PC-9 (cell line): ENCODE measurements around the gene FDXACB1. TPM values are rescaled to one million over a fixed set of nuclear protein-coding genes. Genes with fewer than 3 reads are reported as not detected.

Source experiments
- BruUV-seq: library from RNA; stranded (reverse); fragments of 400-500 nt; replicated peaks from 2 replicates; lab custom pipeline; 2021; lab: Mats Ljungman, UMichigan
- CTCF ChIA-PET: fragments of 300-600 bp; sonication (Branson Sonifier 250); formaldehyde crosslinking; loops from one replicate; lab custom pipeline; 2022; ENCODE audit warnings: antibody characterized with exemption; lab: Charles Lee
- POLR2A ChIA-PET: fragments of 300-600 bp; sonication (Branson Sonifier 250); formaldehyde crosslinking; loops from one replicate; lab custom pipeline; 2022; ENCODE audit warnings: antibody characterized with exemption; ENCODE audit not compliant: unreplicated experiment; lab: Charles Lee
- DNase-seq, 2 experiments: peaks; one replicate each; pipeline versions ENCODE4 v3.0.0 to v3.0.0-alpha.2; 2015 to 2022; ENCODE audit warnings: mixed read lengths in 1 of 2
- H2AFZ ChIP-seq: fragments of 200-600 bp; sonication (generic); 2 replicates; pipeline ENCODE4 v1.8.1; 2017; ENCODE audit warnings: antibody characterized with exemption
- H3F3A ChIP-seq: fragments of 200-600 bp; sonication (generic); 2 replicates; pipeline ENCODE4 v1.8.1; 2017; ENCODE audit warnings: antibody characterized with exemption, mild to moderate bottlenecking, low read depth; ENCODE audit not compliant: insufficient read depth
- H3K27ac ChIP-seq: fragments of 200-600 bp; sonication (generic); 2 replicates; pipeline ENCODE4 v1.6.1; 2016; ENCODE audit warnings: mixed run types
- H3K27me3 ChIP-seq: fragments of 200-600 bp; sonication (generic); 2 replicates; pipeline ENCODE4 v1.6.1; 2016; ENCODE audit warnings: low read depth, mixed run types; ENCODE audit not compliant: insufficient read depth
- H3K36me3 ChIP-seq: fragments of 200-600 bp; sonication (generic); 2 replicates; pipeline ENCODE4 v1.6.1; 2016; ENCODE audit warnings: low read depth, mixed run types
- H3K4me1 ChIP-seq: fragments of 200-600 bp; sonication (generic); replicated peaks from 2 replicates; pipeline ENCODE4 v1.6.1; 2016; ENCODE audit warnings: mixed run types; ENCODE audit not compliant: insufficient read depth
- H3K4me2 ChIP-seq: fragments of 200-600 bp; sonication (generic); 2 replicates; pipeline ENCODE4 v1.6.1; 2017; ENCODE audit warnings: mixed run types
- H3K4me3 ChIP-seq: fragments of 200-600 bp; sonication (generic); 2 replicates; pipeline ENCODE4 v1.6.1; 2016; ENCODE audit warnings: mixed run types
- H3K79me2 ChIP-seq: fragments of 200-600 bp; sonication (generic); 2 replicates; pipeline ENCODE4 v1.6.1; 2017; ENCODE audit warnings: low read depth, mixed run types
- H3K9me2 ChIP-seq: fragments of 200-600 bp; sonication (generic); 2 replicates; pipeline ENCODE4 v1.8.1; 2017; ENCODE audit warnings: mild to moderate bottlenecking; ENCODE audit not compliant: insufficient read depth
- H3K9me3 ChIP-seq: fragments of 200-600 bp; sonication (generic); 2 replicates; pipeline ENCODE4 v1.8.1; 2016; ENCODE audit warnings: low read depth; ENCODE audit not compliant: insufficient read depth
- H4K20me1 ChIP-seq: fragments of 200-600 bp; sonication (generic); 2 replicates; pipeline ENCODE4 v1.8.1; 2017; ENCODE audit not compliant: insufficient read depth
- EZH2 ChIP-seq: fragments of 200-600 bp; sonication (generic); IDR thresholded peaks from 2 replicates; pipeline ENCODE4 v1.8.0; 2017; ENCODE audit warnings: antibody characterized with exemption, low read depth
- intact Hi-C: fragments of 100-400 bp; cut with micrococcal nuclease; formaldehyde crosslinking; loops from one replicate; pipeline ENCODE4 v1.10.0; 2022; ENCODE audit not compliant: unreplicated experiment
- total RNA-seq: library from RNA; stranded (reverse); gene quantifications from 2 replicates; pipeline ENCODE4 v1.2.3, GENCODE V29; 2021
- TF ChIP-seq, protein P1 (sequence below): fragments of 200-600 bp; sonication (generic); conservative IDR thresholded peaks from 2 replicates; pipeline ENCODE4 v1.6.1; 2017; ENCODE audit warnings: mixed run types, antibody characterized with exemption, mild to moderate bottlenecking, moderate library complexity

FDXACB1 gene
- total RNA-seq, 1 experiment from 2014 or later: 2.2 TPM

DNA sequence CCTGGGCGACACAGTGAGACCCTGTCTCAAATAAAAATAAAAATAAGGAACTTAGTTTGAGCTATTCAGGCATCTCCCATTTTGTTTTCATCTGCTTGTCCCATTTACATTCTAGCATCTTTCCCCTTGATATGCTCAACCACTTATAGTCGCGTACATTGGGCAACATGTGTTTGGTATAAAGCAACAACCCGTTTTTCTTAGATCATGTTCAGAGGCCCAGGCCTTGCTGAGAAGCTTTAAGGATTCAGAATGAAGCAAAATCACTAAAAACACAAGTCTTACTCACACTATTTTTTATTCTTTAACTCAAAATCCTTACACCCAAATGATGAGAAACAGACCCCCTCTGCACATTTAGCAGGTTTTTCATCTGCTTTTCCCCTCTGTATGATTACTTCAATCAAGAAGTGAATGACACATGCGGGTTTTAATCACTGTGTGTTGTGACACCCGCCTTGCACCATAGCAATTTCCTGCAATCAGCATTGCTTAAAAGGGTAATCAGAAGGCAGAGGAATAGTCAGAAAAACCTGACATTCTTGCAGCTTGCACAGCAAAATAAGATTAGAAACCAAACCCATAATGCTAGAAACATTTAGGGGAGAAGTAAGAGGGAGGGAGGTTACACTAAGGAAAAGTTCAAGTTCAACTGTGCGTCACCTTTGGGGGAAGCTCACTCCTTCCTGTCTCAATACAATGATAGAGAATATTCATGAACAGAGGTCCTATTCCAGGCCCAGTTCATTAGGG lies 33.5 kb downstream of the FDXACB1 start:
- Histone ChIP-seq H3K79me2 (0 out of 2 replicates have a peak, but pooled peaks cover 9% of the 10 kb centered on the region), H3K4me2 (peak overlapping the region; percentile 68), H3K36me3 (peaks cover 16% of the 10 kb centered on the region), H3K27me3 (no peaks in the 10 kb centered on the region), H3K4me3 (peak overlapping the region; percentile 16; the same call in 1 of the 2 replicates), H3K9me3 (no peaks in the 10 kb centered on the region), H2AFZ (no peak overlapping the region), H4K20me1 (no peaks in the 10 kb centered on the region), H3K4me1 (peaks cover 93% of the 10 kb centered on the region), H3F3A (peaks cover 86% of the 10 kb centered on the region), H3K27ac (peak overlapping the region; percentile 98), H3K9me2 (no peaks in the 10 kb centered on the region)
- TF ChIP-seq EZH2: no peak
- TF ChIP-seq, protein P1, sequence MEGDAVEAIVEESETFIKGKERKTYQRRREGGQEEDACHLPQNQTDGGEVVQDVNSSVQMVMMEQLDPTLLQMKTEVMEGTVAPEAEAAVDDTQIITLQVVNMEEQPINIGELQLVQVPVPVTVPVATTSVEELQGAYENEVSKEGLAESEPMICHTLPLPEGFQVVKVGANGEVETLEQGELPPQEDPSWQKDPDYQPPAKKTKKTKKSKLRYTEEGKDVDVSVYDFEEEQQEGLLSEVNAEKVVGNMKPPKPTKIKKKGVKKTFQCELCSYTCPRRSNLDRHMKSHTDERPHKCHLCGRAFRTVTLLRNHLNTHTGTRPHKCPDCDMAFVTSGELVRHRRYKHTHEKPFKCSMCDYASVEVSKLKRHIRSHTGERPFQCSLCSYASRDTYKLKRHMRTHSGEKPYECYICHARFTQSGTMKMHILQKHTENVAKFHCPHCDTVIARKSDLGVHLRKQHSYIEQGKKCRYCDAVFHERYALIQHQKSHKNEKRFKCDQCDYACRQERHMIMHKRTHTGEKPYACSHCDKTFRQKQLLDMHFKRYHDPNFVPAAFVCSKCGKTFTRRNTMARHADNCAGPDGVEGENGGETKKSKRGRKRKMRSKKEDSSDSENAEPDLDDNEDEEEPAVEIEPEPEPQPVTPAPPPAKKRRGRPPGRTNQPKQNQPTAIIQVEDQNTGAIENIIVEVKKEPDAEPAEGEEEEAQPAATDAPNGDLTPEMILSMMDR: no peak
- POLR2A ChIA-PET: interaction anchor here (0.7 kb wide), 3 partner anchors 33 to 475 kb away, joined by 3 to 4 read pairs (median 4); no protein-coding TSS in a partner anchor
- BruUV-seq: no TSS peak
- CTCF ChIA-PET: interaction anchor here (0.8 to 1.9 kb wide), 5 partner anchors 20 to 435 kb away, joined by 3 to 8 read pairs (median 6); no protein-coding TSS in a partner anchor
- intact Hi-C loops: loop anchor here (1.0 to 10.0 kb wide), 3 partner anchors 33 to 561 kb away; partner anchors contain the start of genes CFAP68, FDXACB1 and SIK2
- DNase-seq: peak; percentile 8 to 96

DNA sequence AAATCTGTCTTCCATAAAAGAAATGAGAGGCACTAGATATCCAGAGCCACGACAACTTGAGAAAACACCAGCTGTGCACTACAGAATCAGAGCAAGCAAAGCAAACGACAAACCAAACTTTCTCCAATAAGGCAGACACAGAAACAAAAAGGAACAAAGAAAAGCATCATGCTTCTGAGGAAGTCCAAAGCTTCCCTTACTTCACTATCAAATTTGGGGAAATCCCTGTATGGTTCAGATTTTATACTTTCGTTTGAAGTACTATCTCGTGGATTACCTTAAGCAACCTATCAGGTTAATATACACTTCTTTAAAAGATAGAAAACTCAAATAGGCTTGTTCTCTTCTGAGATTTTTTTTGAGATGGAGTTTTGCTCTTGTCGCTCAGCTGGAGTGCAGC lies 35.3 kb downstream of the FDXACB1 start:
- Histone ChIP-seq H3K4me2 (peak overlapping the region; percentile 68), H3F3A (peaks cover 79% of the 10 kb centered on the region), H3K27me3 (no peaks in the 10 kb centered on the region), H3K36me3 (peaks cover 13% of the 10 kb centered on the region), H3K4me3 (no peak overlapping the region), H3K27ac (peak overlapping the region; percentile 98), H4K20me1 (no peaks in the 10 kb centered on the region), H3K9me2 (no peaks in the 10 kb centered on the region), H3K4me1 (peaks cover 91% of the 10 kb centered on the region), H2AFZ (no peak overlapping the region), H3K79me2 (0 out of 2 replicates have a peak, but pooled peaks cover 9% of the 10 kb centered on the region), H3K9me3 (no peaks in the 10 kb centered on the region)
- intact Hi-C loops: loop anchor here (5.0 to 10.0 kb wide), 3 partner anchors 66 to 559 kb away; no protein-coding TSS in a partner anchor
- no TSS peak for BruUV-seq
- POLR2A ChIA-PET: no interaction called here
- TF ChIP-seq EZH2: no peak
- TF ChIP-seq, protein P1: no peak
- no peak for DNase-seq
- CTCF ChIA-PET: no interaction called here

DNA sequence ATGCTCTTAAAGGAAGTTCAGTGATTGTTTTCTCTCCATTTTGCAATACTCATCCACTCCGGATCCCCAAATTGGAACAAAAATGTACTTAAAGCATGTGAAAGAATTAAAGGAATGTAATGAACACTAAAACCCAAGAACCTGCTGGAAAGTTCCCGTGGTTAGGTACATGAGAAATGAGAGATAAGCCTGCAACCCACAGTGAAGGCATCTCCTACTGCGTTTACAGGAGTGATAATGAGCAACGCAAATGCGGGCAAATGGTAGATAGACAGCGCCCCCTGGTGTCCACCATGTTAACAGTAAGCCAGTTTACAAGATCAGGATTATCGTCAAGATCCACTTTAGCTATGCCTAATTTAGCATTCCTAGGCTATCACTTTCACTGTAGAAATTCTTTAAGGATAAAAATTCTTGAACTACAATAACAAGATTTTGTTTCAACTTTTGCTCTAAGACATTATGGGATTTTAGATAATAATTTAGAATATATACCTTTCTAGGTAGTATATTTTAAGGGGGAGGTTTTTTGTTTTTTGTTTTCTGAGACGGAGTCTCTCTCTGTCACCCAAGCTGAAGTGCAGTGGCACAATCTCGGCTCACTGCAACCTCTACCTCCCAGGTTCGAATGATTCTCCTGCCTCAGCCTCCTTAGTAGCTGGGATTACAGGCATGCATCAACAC lies 37.5 kb downstream of the FDXACB1 start:
- H3K79me2 ChIP-seq: 0 out of 2 replicates have a peak, but pooled peaks cover 9% of the 10 kb centered on the region
- ChIA-PET POLR2A (no interaction called here), CTCF (interaction anchor here (0.6 to 1.2 kb wide), 2 partner anchors 75 to 570 kb away, joined by 3 to 4 read pairs; partner anchors contain the start of gene PPP2R1B)
- peaks cover 29% of the 10 kb centered on the region for H3K36me3 ChIP-seq
- H4K20me1 ChIP-seq: no peaks in the 10 kb centered on the region
- intact Hi-C loops: loop anchor here (1.0 to 10.0 kb wide), 5 partner anchors 64 to 557 kb away; no protein-coding TSS in a partner anchor
- no TSS peak for BruUV-seq
- no peak for TF ChIP-seq EZH2
- TF ChIP-seq, protein P1: peak; percentile 98
- H3K27ac ChIP-seq: peak overlapping the region; percentile 50
- peaks cover 79% of the 10 kb centered on the region for H3K4me1 ChIP-seq
- H3K27me3 ChIP-seq: no peaks in the 10 kb centered on the region
- DNase-seq: peak; percentile 72 to 84
- H2AFZ ChIP-seq: no peak overlapping the region
- H3K4me3 ChIP-seq: no peak overlapping the region
- peak overlapping the region; percentile 17 for H3K4me2 ChIP-seq
- no peaks in the 10 kb centered on the region for H3K9me2 ChIP-seq
- no peaks in the 10 kb centered on the region for H3K9me3 ChIP-seq
- H3F3A ChIP-seq: peaks cover 57% of the 10 kb centered on the region
